ENCODE data around the gene ETV6. TPM values are rescaled to one million over a fixed set of nuclear protein-coding genes. Genes with fewer than 3 reads are reported as not detected.
A peak's percentile ranks its signal among the peaks of the same experiment; 100 is the strongest.

ETV6 gene
- polyA plus RNA-seq, 1 donor (not counting 4 experiments of a cell fraction or from before 2014, with no cell fraction given) = 5.3 TPM

- Histone ChIP-seq H3K9me1 (ENCODE audit: control insufficient read depth, extremely low read depth, insufficient read depth, low read length) (no peaks in the 10 kb centered on the region), H3K27ac (ENCODE audit: control insufficient read depth, insufficient read depth, low read length) (no peak overlapping the region), H3K79me2 (ENCODE audit: control insufficient read depth, insufficient read depth, low read length) (peaks cover 3% of the 10 kb centered on the region), H3K9ac (ENCODE audit: control insufficient read depth, extremely low read depth, insufficient read depth, low read length) (no peak overlapping the region), H3K36me3 (ENCODE audit: control insufficient read depth in 2 of 2, extremely low read depth in 1 of 2, insufficient read depth in 2 of 2, low read length in 2 of 2) (no peaks in the 10 kb centered on the region), H3K9me3 (ENCODE audit: control insufficient read depth, low read depth, low read length) (no peaks in the 10 kb centered on the region), H2AFZ (ENCODE audit: control insufficient read depth, low read length) (no peak overlapping the region), H4K20me1 (ENCODE audit: control insufficient read depth, extremely low read depth, insufficient read depth, low read length) (no peaks in the 10 kb centered on the region), H3K27me3 (ENCODE audit: control insufficient read depth, extremely low read depth, insufficient read depth, low read length) (no peaks in the 10 kb centered on the region), H3K4me2 (ENCODE audit: control insufficient read depth, extremely low read depth, insufficient read depth, low read depth, low read length) (peak overlapping the region; percentile 53), H3K4me3 (ENCODE audit: control insufficient read depth in 2 of 3, extremely low read depth in 1 of 3, insufficient read depth in 2 of 3, low read depth in 1 of 3, low read length in 3 of 3) (no peak overlapping the region), H3K4me1 (ENCODE audit: control insufficient read depth, extremely low read depth, insufficient read depth, low read length) (peaks cover 32% of the 10 kb centered on the region)
- no peak for DNase-seq (ENCODE audit: low read depth, low spot score)
- peak; percentile 58 for FAIRE-seq
- dilution Hi-C loops (cut with MboI; ENCODE audit: extremely low pct_ligation_motif_present, low sequenced_read_pairs) = no loop called here
- TF ChIP-seq EZH2 (IDR thresholded peaks at IDR 0.05; ENCODE audit: low read length) (no peak), CTCF (optimal IDR thresholded peaks at IDR 0.05 in 1 of 3, IDR thresholded peaks at IDR 0.05 in 1 of 3, conservative IDR thresholded peaks at IDR 0.05 in 1 of 3; ENCODE audit: extremely low read depth in 1 of 3, insufficient read depth in 2 of 3, low read length in 3 of 3) (no peak)
Measured at GRCh38 chr12:11876307-11876706, 226.8 kb downstream of the ETV6 start.

- Histone ChIP-seq H3K4me3 (ENCODE audit: control insufficient read depth in 2 of 3, extremely low read depth in 1 of 3, insufficient read depth in 2 of 3, low read depth in 1 of 3, low read length in 3 of 3) (no peak overlapping the region), H2AFZ (ENCODE audit: control insufficient read depth, low read length) (no peak overlapping the region), H3K9ac (ENCODE audit: control insufficient read depth, extremely low read depth, insufficient read depth, low read length) (no peak overlapping the region), H3K79me2 (ENCODE audit: control insufficient read depth, insufficient read depth, low read length) (peaks cover 3% of the 10 kb centered on the region), H3K27me3 (ENCODE audit: control insufficient read depth, extremely low read depth, insufficient read depth, low read length) (no peaks in the 10 kb centered on the region), H3K4me2 (ENCODE audit: control insufficient read depth, extremely low read depth, insufficient read depth, low read depth, low read length) (no peak overlapping the region), H3K9me3 (ENCODE audit: control insufficient read depth, low read depth, low read length) (no peaks in the 10 kb centered on the region), H3K36me3 (ENCODE audit: control insufficient read depth in 2 of 2, extremely low read depth in 1 of 2, insufficient read depth in 2 of 2, low read length in 2 of 2) (no peaks in the 10 kb centered on the region), H4K20me1 (ENCODE audit: control insufficient read depth, extremely low read depth, insufficient read depth, low read length) (no peaks in the 10 kb centered on the region), H3K9me1 (ENCODE audit: control insufficient read depth, extremely low read depth, insufficient read depth, low read length) (no peaks in the 10 kb centered on the region), H3K27ac (ENCODE audit: control insufficient read depth, insufficient read depth, low read length) (no peak overlapping the region), H3K4me1 (ENCODE audit: control insufficient read depth, extremely low read depth, insufficient read depth, low read length) (peaks cover 32% of the 10 kb centered on the region)
- no peak for FAIRE-seq
- no peak for DNase-seq (ENCODE audit: low read depth, low spot score)
- TF ChIP-seq EZH2 (IDR thresholded peaks at IDR 0.05; ENCODE audit: low read length) = no peak
- dilution Hi-C loops (cut with MboI; ENCODE audit: extremely low pct_ligation_motif_present, low sequenced_read_pairs) = no loop called here
Measured at GRCh38 chr12:11877102-11877826, 227.8 kb downstream of the ETV6 start.
